H1 (cell line): Measurements from ENCODE around the gene HELZ2. TPM values are rescaled to one million over a fixed set of nuclear protein-coding genes. Genes with fewer than 3 reads are reported as not detected.
A peak's percentile ranks its signal among the peaks of the same experiment; 100 is the strongest.

ENCODE experiments used
- CTCF ChIA-PET: fragments of 300-600 bp; sonication (Branson Sonifier 250); formaldehyde crosslinking; loops from one replicate; lab custom pipeline; 2021; ENCODE audit not compliant: partially characterized antibody; lab: Charles Lee
- POLR2A ChIA-PET: fragments of 300-600 bp; sonication (Branson Sonifier 250); formaldehyde crosslinking; loops from one replicate; lab custom pipeline; 2021; ENCODE audit warnings: inconsistent platforms; ENCODE audit not compliant: partially characterized antibody; lab: Charles Lee
- DNase-seq, 2 experiments: peaks; one replicate each; pipeline versions ENCODE4 v3.0.0 to v3.0.0-alpha.2; 2010 to 2022; ENCODE audit warnings: low spot score in 2 of 2, low read depth in 1 of 2, mixed read lengths in 1 of 2
- FAIRE-seq: peaks from 2 replicates; lab custom pipeline; 2011; peaks lifted over from hg19 to GRCh38; lab: Jason Lieb, UNC
- H2AFZ ChIP-seq: 2 replicates; pipeline ENCODE4 v1.8.1; 2012; ENCODE audit warnings: low read length, inconsistent platforms
- H2AK5ac ChIP-seq: 2 replicates; pipeline ENCODE4 v1.6.1; 2013; ENCODE audit warnings: low read depth, low read length
- H2BK120ac ChIP-seq: replicated peaks from 2 replicates; pipeline ENCODE3; 2013; ENCODE audit warnings: low read depth, low read length, inconsistent platforms
- H2BK12ac ChIP-seq: 2 replicates; pipeline ENCODE4 v1.6.1; 2013; ENCODE audit warnings: low read depth, low read length
- H2BK15ac ChIP-seq: 2 replicates; pipeline ENCODE4 v1.6.1; 2013; ENCODE audit warnings: low read length
- H2BK20ac ChIP-seq: 2 replicates; pipeline ENCODE4 v1.6.1; 2013; ENCODE audit warnings: low read length
- H2BK5ac ChIP-seq: 2 replicates; pipeline ENCODE4 v1.6.1; 2013; ENCODE audit warnings: low read depth, low read length
- H3K14ac ChIP-seq: 2 replicates; pipeline ENCODE4 v1.6.1; 2013; ENCODE audit warnings: inconsistent platforms; ENCODE audit not compliant: insufficient read length
- H3K18ac ChIP-seq: 2 replicates; pipeline ENCODE4 v1.6.1; 2013; ENCODE audit warnings: low read length; ENCODE audit errors: extremely low read depth
- H3K23ac ChIP-seq: 2 replicates; pipeline ENCODE4 v1.6.1; 2013; ENCODE audit warnings: inconsistent platforms; ENCODE audit not compliant: insufficient read length
- H3K23me2 ChIP-seq: 2 replicates; pipeline ENCODE4 v1.6.1; 2013; ENCODE audit warnings: low read depth, low read length
- H3K27ac ChIP-seq: 2 replicates; pipeline ENCODE4 v1.6.1; 2011; ENCODE audit warnings: low read depth, low read length, inconsistent platforms
- H3K27me3 ChIP-seq, 4 experiments: replicated peaks in 1 of 4; 1 replicate in 1 of 4; 2 replicates in 3 of 4; pipeline versions ENCODE4 v1.6.1 to v1.8.1; 2011 to 2013; ENCODE audit warnings: low read length in 3 of 4, mild to moderate bottlenecking in 3 of 4, inconsistent platforms in 2 of 4, mixed read lengths in 2 of 4, moderate library complexity in 1 of 4; ENCODE audit not compliant: control insufficient read depth in 3 of 4, insufficient read depth in 3 of 4; ENCODE audit errors: extremely low read depth in 1 of 4
- H3K36me3 ChIP-seq, 4 experiments: 2 replicates each; pipeline versions ENCODE4 v1.6.1 to v1.8.1; 2011 to 2013; ENCODE audit warnings: mild to moderate bottlenecking in 4 of 4, low read length in 3 of 4, moderate library complexity in 2 of 4, control low read depth in 1 of 4, inconsistent platforms in 1 of 4; ENCODE audit not compliant: insufficient read depth in 4 of 4, control insufficient read depth in 2 of 4
- H3K4ac ChIP-seq: replicated peaks from 2 replicates; pipeline ENCODE3; 2013; ENCODE audit warnings: low read length, low read depth, mixed read lengths, inconsistent platforms; ENCODE audit not compliant: insufficient read length
- H3K4me1 ChIP-seq, 4 experiments: replicated peaks in 1 of 4; 1 replicate in 1 of 4; 2 replicates in 3 of 4; pipeline versions ENCODE4 v1.6.1 to v1.8.1; 2011 to 2013; ENCODE audit warnings: low read length in 3 of 4, inconsistent platforms in 2 of 4, mixed read lengths in 1 of 4; ENCODE audit not compliant: insufficient read depth in 4 of 4, control insufficient read depth in 3 of 4
- H3K4me2 ChIP-seq, 2 experiments: 2 replicates each; pipeline versions ENCODE4 v1.6.1 to v1.8.1; 2011 to 2013; ENCODE audit warnings: low read depth in 2 of 2, low read length in 2 of 2, control low read depth in 1 of 2, inconsistent platforms in 1 of 2, mild to moderate bottlenecking in 1 of 2; ENCODE audit not compliant: insufficient read depth in 1 of 2
- H3K4me3 ChIP-seq, 4 experiments: fragments of 200-600, 300-600 bp in 1 of 4; sonication (generic), shearing (Covaris generic), sonication (Bioruptor Twin) in 1 of 4; 2 replicates each; pipeline versions ENCODE4 v1.5.1 to v1.8.1; 2011 to 2016; ENCODE audit warnings: low read length in 4 of 4, low read depth in 3 of 4, control low read depth in 2 of 4, inconsistent platforms in 2 of 4, mild to moderate bottlenecking in 2 of 4, mixed read lengths in 1 of 4, moderate library complexity in 1 of 4; ENCODE audit not compliant: insufficient read depth in 2 of 4; ENCODE audit errors: extremely low read depth in 1 of 4
- H3K56ac ChIP-seq: replicated peaks from 2 replicates; pipeline ENCODE3; 2013; ENCODE audit warnings: low read depth, mild to moderate bottlenecking, mixed read lengths, low read length, inconsistent platforms; ENCODE audit not compliant: insufficient read length
- H3K79me1 ChIP-seq: 2 replicates; pipeline ENCODE4 v1.6.1; 2013; ENCODE audit warnings: low read depth, low read length, control low read depth
- H3K79me2 ChIP-seq, 2 experiments: 2 replicates each; pipeline versions ENCODE4 v1.6.1 to v1.8.1; 2012 to 2013; ENCODE audit warnings: low read length in 2 of 2, mild to moderate bottlenecking in 2 of 2, inconsistent platforms in 1 of 2; ENCODE audit not compliant: insufficient read depth in 2 of 2, control insufficient read depth in 1 of 2
- H3K9ac ChIP-seq, 4 experiments: replicated peaks in 1 of 4; 1 replicate in 1 of 4; 2 replicates in 3 of 4; pipeline versions ENCODE4 v1.6.1 to v1.8.1; 2011 to 2013; ENCODE audit warnings: low read depth in 3 of 4, low read length in 3 of 4, control low read depth in 2 of 4, mild to moderate bottlenecking in 2 of 4, moderate library complexity in 2 of 4, inconsistent platforms in 1 of 4; ENCODE audit errors: extremely low read depth in 1 of 4
- H3K9me3 ChIP-seq, 2 experiments: 2 replicates each; pipeline versions ENCODE4 v1.6.1 to v1.8.1; 2012 to 2013; ENCODE audit warnings: mild to moderate bottlenecking in 2 of 2, moderate library complexity in 2 of 2, control low read depth in 1 of 2, inconsistent platforms in 1 of 2, low read depth in 1 of 2, low read length in 1 of 2, mixed read lengths in 1 of 2; ENCODE audit not compliant: insufficient read depth in 2 of 2
- H4K20me1 ChIP-seq, 2 experiments: replicated peaks in 1 of 2; 2 replicates each; pipeline versions ENCODE3 to v1.8.1; 2011 to 2013; ENCODE audit warnings: inconsistent platforms in 2 of 2, low read length in 2 of 2, mild to moderate bottlenecking in 1 of 2; ENCODE audit not compliant: insufficient read depth in 2 of 2, control insufficient read depth in 1 of 2
- H4K5ac ChIP-seq: 2 replicates; pipeline ENCODE4 v1.6.1; 2013; ENCODE audit warnings: low read length, low read depth, mixed read lengths, inconsistent platforms; ENCODE audit not compliant: insufficient read length
- H4K8ac ChIP-seq: 2 replicates; pipeline ENCODE4 v1.8.0; 2013; ENCODE audit warnings: mild to moderate bottlenecking, moderate library complexity, low read length, inconsistent platforms; ENCODE audit not compliant: insufficient read depth; ENCODE audit errors: extremely low read depth
- H4K91ac ChIP-seq: replicated peaks from 2 replicates; pipeline ENCODE3; 2013; ENCODE audit warnings: low read length, mixed read lengths, inconsistent platforms; ENCODE audit not compliant: insufficient read length
- ASH2L ChIP-seq: fragments of 200-600, 300-600 bp; sonication (generic); IDR thresholded peaks from one replicate; pipeline ENCODE4 v1.7.1; 2017; ENCODE audit warnings: low read length
- CBX8 ChIP-seq: fragments of 300-800, 300-1000 bp; sonication (generic); IDR thresholded peaks from 2 replicates; pipeline ENCODE4 v1.7.1; 2016; ENCODE audit warnings: low read depth, low read length, borderline replicate concordance
- KDM1A ChIP-seq: fragments of 200-600, 300-600 bp; sonication (generic); IDR thresholded peaks from 2 replicates; pipeline ENCODE4 v1.7.1; 2016; ENCODE audit warnings: mild to moderate bottlenecking, low read length, borderline replicate concordance
- NRF1 ChIP-seq: IDR thresholded peaks from 2 replicates; pipeline ENCODE4 v1.6.1; 2011; ENCODE audit warnings: mild to moderate bottlenecking, low read depth, low read length, improper control_type of control experiment
- POLR2A ChIP-seq, 2 experiments: IDR thresholded peaks; 1 replicate in 1 of 2; 2 replicates in 1 of 2; pipeline ENCODE4 v1.6.1; 2011; ENCODE audit warnings: low read depth in 2 of 2, low read length in 2 of 2, mild to moderate bottlenecking in 2 of 2; ENCODE audit errors: control extremely low read depth in 1 of 2
- RAD21 ChIP-seq, 2 experiments: IDR thresholded peaks in 1 of 2; conservative IDR thresholded peaks in 1 of 2; 2 replicates each; pipeline ENCODE4 v1.6.1; 2011; ENCODE audit warnings: low read depth in 2 of 2, low read length in 2 of 2, improper control_type of control experiment in 1 of 2, inconsistent platforms in 1 of 2, mild to moderate bottlenecking in 1 of 2, moderate library complexity in 1 of 2
- RFX5 ChIP-seq: IDR thresholded peaks from 2 replicates; pipeline ENCODE4 v1.6.1; 2011; ENCODE audit warnings: low read depth, low read length, improper control_type of control experiment, borderline replicate concordance
- RNF2 ChIP-seq: fragments of 200-900, 300-1000 bp; sonication (generic); IDR thresholded peaks from 2 replicates; pipeline ENCODE4 v1.7.1; 2016; ENCODE audit warnings: borderline replicate concordance, low read depth, mild to moderate bottlenecking, antibody characterized with exemption, low read length; ENCODE audit not compliant: poor library complexity, severe bottlenecking; ENCODE audit errors: missing control alignments
- SAP30 ChIP-seq: fragments of 300-600 bp; sonication (generic); IDR thresholded peaks from 2 replicates; pipeline ENCODE4 v1.7.1; 2012; ENCODE audit warnings: low read length, moderate library complexity, mild to moderate bottlenecking, inconsistent platforms; ENCODE audit not compliant: insufficient read depth, insufficient replicate concordance
- SP1 ChIP-seq: IDR thresholded peaks from 2 replicates; pipeline ENCODE4 v1.6.1; 2011; ENCODE audit warnings: low read depth, low read length
- SUZ12 ChIP-seq: fragments of 200-600 bp; sonication (generic); IDR thresholded peaks from 2 replicates; pipeline ENCODE4 v1.6.1; 2012; ENCODE audit warnings: mild to moderate bottlenecking, inconsistent platforms, low read length, moderate library complexity, mixed read lengths
- TBP ChIP-seq: IDR thresholded peaks from 2 replicates; pipeline ENCODE4 v1.6.1; 2011; ENCODE audit warnings: low read depth, low read length, improper control_type of control experiment
- TCF12 ChIP-seq: IDR thresholded peaks from 2 replicates; pipeline ENCODE4 v1.6.1; 2011; ENCODE audit warnings: low read depth, mild to moderate bottlenecking, low read length
- WGBS, 2 experiments: shearing (Covaris generic) in 1 of 2; methylation state at CpG; one replicate each; pipeline versions ENCODE4 v1.1.6 to v1.1.7; 2013 to 2015; ENCODE audit warnings: low lambda C conversion rate in 2 of 2, mixed read lengths in 2 of 2, inconsistent platforms in 1 of 2, low coverage in 1 of 2, missing lambda C conversion rate in 1 of 2; ENCODE audit not compliant: insufficient replicate concordance in 2 of 2, insufficient coverage in 1 of 2, insufficient read length in 1 of 2; ENCODE audit errors: extremely low coverage in 1 of 2, missing lambda C conversion rate in 1 of 2; 5-methylcytosine and 5-hydroxymethylcytosine counted together
- polyA plus RNA-seq, 7 experiments: library from polyadenylated mRNA; depleted of rRNA in 3 of 7; stranded (reverse) in 5 of 7; unstranded in 2 of 7; fragments of >200 nt in 5 of 7; fragments of 200-250 nt in 2 of 7; gene quantifications; 1 replicate in 5 of 7; 2 replicates in 1 of 7; 4 replicates in 1 of 7; pipeline versions ENCODE4 v1.2.1 to v1.2.3, GENCODE V29; 2011 to 2013; ENCODE audit warnings: missing spikeins in 2 of 7, mixed read lengths in 2 of 7
- total RNA-seq: library from RNA; stranded (reverse); fragmentation: NEBNext Ultra II Directional; extraction: Animal tissue kit (Norgen Biotek cat#: 25700); gene quantifications from 2 replicates; pipeline ENCODE4 v1.2.1, GENCODE V29; 2021

Gene HELZ2
- total and polyA plus RNA-seq, 2 of the 8 experiments (the other 6 are each of a cell fraction or from before 2014, with no cell fraction given) = 7.9 to 17.5 TPM

DNA sequence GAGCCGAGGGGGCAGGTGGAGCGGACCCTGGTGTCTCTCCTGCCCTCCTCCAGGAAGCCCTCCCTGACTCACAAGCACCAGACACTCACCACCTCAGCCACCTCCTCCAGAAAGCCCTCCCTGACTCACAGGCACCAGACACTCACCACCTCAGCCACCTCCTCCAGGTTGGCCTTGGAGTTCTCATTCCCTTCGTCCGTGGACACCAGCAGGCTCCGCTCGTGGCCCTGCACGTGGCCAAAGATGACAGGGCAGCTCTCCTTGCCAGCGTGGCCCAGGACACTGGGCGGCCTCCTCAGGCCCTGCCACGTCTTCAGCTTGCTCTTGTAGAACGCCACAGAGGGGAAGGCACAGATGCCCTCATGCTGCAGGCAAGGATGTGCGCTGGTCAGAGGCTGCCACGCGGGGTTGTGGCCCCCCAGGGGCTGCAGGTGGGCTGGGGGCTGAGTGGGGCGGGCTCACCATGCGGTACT, 13.7 kb downstream of the HELZ2 start:
- FAIRE-seq (no peak), DNase-seq (no peak)
- Histone ChIP-seq H3K4me3 (no peak overlapping the region), H2BK12ac (no peak overlapping the region), H3K36me3 (no peaks in the 10 kb centered on the region; a peak in 4 of 8 replicates), H3K9me3 (no peaks in the 10 kb centered on the region), H3K79me2 (no peaks in the 10 kb centered on the region), H4K91ac (no peak overlapping the region), H2BK5ac (no peak overlapping the region), H3K4me2 (no peak overlapping the region), H3K4ac (no peak overlapping the region), H3K27me3 (no peaks in the 10 kb centered on the region), H2AFZ (no peak overlapping the region), H3K9ac (no peak overlapping the region; a peak in 1 of 7 replicates), H3K18ac (no peak overlapping the region), H3K23ac (no peak overlapping the region), H4K8ac (0 out of 2 replicates have a peak overlapping the region, but pooled peaks have one; percentile 25), H4K5ac (no peak overlapping the region), H2BK120ac (no peak overlapping the region), H4K20me1 (peaks cover 0 to 1% of the 10 kb centered on the region in 2 experiments), H3K4me1 (peaks cover 0 to 6% (median 1%) of the 10 kb centered on the region in 4 experiments; a peak in 3 of 7 replicates), H3K14ac (no peak overlapping the region), H2AK5ac (no peak overlapping the region), H3K56ac (no peak overlapping the region), H3K23me2 (no peaks in the 10 kb centered on the region), H3K79me1 (no peaks in the 10 kb centered on the region), H2BK15ac (no peak overlapping the region), H3K27ac (no peak overlapping the region), H2BK20ac (no peak overlapping the region)
- 89% methylated on average over 16 of the region's 16 CpGs; no CpG with 5 or more reads in 1 of the 2 experiments for WGBS, 2 experiments
- CTCF ChIA-PET = interaction anchor here (0.6 to 1.2 kb wide), 4 partner anchors 14 to 21 kb away, joined by 3 to 4 read pairs (median 4); no protein-coding TSS in a partner anchor
- POLR2A ChIA-PET = interaction anchor here (1.2 to 1.7 kb wide), 3 partner anchors 10 to 39 kb away, joined by 3 to 5 read pairs (median 5); partner anchors contain the start of genes HELZ2 and PPDPF
- no peak for TF ChIP-seq POLR2A (IDR thresholded peaks at IDR 0.05; ENCODE audit: control extremely low read depth in 1 of 2, low read depth in 2 of 2, low read length in 2 of 2)
- TF ChIP-seq NRF1 = no peak
- TF ChIP-seq RFX5 = no peak
- no peak for TF ChIP-seq SP1
- no peak for TF ChIP-seq ASH2L
- no peak for TF ChIP-seq TCF12
- TF ChIP-seq SUZ12 = no peak
- TF ChIP-seq SAP30 = no peak
- no peak for TF ChIP-seq RNF2
- TF ChIP-seq RAD21 (IDR thresholded peaks at IDR 0.05 in 1 of 2, conservative IDR thresholded peaks at IDR 0.05 in 1 of 2; ENCODE audit: low read depth in 2 of 2, low read length in 2 of 2) = no peak
- TF ChIP-seq TBP = no peak
- TF ChIP-seq CBX8 = no peak
- no peak for TF ChIP-seq KDM1A
